GM18499 (cell line): Measurements from ENCODE around the gene IL36G.

Experiments used
- ATAC-seq: cut with Tn5 transposase; IDR thresholded peaks from one replicate; pipeline ENCODE4 v1.9.1; 2021; ENCODE audit warnings: moderate number of reproducible peaks; ENCODE audit not compliant: insufficient read depth, unreplicated experiment

IL36G gene

DNA sequence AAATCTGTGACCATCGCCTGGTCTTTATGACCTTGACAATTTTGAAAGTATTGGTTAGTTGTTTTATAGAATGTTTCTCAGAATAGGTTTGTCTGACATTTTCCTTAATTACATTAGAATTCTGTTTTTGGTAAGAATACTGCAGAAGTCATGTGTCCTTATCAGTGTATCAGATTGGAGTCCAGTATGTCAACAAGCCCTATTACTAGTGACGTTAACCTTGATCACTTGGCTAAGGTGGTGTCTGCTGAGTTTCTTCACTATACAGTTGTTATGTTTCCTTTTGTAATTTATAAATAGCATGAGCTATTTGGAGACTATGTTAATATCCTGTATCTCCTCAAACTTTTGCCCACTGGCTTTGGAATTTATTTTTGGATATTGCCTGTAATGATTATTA, 10.8 kb upstream of the IL36G start:
- no peak for ATAC-seq

DNA sequence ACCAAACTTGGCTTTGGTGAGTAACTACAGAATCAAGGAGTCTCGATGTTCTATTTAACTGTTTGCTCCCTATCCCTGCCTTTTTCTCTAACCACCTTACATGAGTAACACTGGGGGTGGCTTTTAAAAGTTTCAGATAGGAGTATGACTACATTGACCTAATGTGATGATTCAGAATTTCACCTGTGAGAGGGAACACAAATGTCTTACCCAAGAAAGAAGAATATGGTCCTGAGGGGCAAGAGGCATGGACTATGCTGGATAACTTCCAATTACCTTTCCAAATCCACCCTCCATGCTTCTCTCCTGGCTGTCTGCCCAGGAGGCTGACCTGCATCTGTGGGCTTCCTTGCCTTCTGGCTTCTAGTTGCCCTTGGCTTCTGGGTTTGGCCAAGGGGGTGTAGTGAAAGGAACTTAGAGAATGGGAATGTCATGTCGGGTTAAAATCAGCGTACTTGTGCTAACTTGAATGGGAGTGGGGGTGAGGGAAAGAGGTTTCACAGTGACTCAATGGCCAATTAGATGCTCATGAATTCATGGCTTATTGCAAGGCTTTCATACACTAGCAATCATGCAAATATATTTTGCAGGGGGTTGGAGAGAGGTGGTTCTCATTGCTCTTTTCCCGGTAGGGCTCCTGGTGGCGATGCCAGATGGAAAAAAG, 5.3 kb upstream of the IL36G start:
- ATAC-seq = no peak

DNA sequence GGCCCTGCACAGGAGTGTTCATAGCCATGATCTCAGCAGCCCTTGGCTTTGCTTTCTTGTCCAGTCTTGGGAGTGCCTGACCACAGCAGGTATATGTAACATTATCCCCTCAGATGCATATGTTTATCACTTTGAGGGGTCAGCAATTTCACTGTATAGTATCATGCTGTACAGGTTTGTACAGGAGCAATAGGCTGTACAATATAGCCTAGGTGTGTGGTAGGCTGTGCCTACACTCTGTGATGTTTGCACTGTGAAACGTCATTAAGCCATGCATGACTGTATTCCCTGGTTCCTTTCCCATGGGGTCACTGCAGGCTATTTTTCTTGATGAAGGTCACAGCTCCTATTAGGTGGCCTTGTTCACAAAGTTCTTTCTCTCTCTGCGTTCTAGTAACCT, 4.7 kb upstream of the IL36G start:
- ATAC-seq = no peak

DNA sequence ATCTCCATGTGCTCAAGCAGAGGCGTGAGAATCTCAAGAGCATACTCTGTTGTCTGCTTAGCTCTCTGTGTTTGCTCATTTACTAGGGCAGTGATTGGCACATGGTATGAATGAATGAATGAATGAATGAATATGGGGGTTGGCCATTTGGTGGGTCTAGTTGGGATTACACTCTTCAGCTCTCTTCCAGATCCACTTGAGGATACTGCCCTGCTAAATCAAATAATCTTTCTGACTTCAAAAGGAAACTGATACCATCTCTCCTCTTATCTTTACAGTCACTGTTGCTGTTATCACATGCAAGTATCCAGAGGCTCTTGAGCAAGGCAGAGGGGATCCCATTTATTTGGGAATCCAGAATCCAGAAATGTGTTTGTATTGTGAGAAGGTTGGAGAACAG, 1.9 kb downstream of the IL36G start:
- no peak for ATAC-seq

DNA sequence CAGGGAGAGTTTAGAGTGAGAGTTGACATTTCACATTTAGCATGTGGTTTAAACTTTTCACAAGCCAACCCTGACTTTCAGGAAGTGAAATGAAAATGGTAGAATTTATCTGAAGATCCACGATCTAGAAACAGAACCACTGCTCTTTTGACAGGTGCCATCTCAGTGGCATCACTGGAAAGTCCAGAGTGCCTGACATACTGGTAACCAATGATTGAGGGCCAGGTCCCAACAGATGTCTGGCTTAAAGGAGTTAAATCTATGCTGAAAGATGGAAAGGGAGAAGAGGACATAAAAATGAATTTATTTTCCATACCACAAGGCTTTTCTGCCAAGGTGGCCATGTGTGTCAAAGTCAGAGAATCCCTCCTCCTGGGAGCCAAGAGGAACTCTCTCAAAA, 2.7 kb downstream of the IL36G start:
- ATAC-seq = no peak

DNA sequence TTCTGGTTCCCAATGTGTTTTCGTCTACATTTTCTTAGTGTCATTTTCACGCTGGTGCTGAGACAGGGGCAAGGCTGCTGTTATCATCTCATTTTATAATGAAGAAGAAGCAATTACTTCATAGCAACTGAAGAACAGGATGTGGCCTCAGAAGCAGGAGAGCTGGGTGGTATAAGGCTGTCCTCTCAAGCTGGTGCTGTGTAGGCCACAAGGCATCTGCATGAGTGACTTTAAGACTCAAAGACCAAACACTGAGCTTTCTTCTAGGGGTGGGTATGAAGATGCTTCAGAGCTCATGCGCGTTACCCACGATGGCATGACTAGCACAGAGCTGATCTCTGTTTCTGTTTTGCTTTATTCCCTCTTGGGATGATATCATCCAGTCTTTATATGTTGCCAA, 7.3 kb downstream of the IL36G start:
- ATAC-seq = no peak

DNA sequence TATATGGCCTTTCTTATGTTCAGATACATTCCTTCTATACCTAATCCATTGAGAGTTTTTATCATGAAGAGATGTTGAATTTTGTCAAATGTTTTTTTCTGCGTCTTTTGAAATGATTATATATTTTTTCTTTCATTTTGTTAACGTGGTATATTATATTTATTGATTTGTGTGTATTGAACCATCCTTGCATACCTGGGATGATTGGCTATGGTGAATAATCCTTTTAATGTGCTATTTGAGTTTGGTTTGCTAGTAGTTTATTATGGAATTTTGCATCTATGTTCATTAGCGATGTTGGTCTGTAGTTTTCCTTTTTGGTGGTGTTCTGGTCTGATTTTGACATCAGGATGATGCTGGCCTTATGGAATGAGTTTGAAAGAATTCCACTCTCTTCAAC, 11.8 kb downstream of the IL36G start:
- ATAC-seq = no peak

DNA sequence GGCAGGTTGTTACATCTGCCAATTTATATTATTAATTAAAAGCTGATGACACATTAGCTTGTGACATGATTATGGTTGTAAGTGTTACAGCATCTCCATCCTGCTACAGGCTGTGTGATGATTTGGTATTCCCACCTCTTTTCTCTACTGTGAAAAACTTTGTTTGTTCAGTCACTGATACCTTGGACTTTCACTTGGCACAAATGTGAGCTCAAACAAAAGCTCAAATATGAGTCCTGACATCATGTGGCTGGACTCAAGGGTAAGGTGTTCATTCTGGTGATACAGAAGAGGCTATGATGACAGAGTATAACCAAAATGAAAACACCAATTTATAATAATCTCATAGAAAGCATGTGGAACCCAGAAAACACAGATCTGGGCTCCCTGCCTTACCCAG, 16.0 kb downstream of the IL36G start:
- no peak for ATAC-seq

DNA sequence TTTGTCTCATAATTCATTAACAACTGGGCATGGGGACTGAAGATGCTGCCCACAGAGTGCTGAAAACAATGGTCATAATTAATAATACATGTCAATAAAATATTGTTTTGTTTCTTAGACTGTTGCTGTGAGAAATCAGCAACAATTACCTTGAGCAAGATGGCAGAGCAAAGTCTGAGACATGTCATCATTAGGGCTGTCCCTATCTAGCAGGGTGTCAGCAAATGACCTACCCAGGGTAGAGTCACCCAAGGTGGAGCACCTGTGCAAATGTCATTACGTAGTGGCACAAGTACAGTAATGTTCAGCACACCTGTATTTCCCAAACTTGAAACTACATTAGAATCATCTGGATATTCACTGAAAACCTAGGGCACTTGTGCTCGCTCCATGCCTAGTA, 16.8 kb downstream of the IL36G start:
- no peak for ATAC-seq

DNA sequence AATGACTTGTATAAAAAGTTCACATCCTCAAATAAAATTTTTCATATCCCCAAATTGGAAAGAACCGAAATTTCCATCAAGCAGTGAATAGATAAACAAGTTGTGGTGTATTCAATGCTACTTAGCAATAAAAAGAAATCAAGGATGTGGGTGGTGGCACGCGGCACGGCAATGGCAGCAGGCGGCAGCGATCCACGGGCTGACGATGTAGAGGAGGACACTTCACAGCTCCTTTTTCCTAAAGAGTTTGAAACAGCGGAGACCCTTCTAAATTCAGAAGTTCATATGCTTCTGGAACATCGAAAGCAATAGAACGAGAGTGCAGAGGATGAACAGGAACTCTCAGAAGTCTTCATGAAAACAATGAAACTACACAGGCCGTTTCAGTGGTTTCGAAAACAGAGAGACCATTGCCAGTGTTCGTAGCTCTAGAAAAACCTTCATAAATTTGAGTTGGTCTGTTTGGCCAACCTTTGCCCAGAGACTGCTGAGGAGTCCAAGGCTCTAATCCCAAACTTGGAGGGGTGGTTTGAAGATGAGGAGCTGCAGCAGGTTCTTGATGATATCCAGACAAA, 17.6 kb downstream of the IL36G start:
- ATAC-seq = no peak

DNA sequence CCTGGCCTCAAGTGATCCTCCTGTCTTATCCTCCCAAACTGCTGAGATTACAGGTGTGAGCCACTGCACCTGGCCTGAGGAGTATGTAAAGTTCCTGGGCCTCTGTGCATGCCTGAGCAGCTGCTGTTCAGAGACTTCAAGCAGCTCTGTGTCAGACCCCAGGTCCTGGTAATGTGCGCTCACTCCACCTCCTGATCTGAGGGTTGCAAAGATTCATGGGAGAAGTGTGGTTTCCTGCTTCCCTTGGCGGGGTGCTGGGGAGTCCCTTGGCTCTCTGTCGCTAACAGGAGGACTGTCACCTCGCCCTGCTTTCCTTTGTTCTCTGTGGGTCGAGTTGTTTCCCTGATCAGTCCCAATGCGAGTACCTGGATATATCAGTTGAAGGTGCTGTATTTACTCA, 18.8 kb downstream of the IL36G start:
- ATAC-seq = no peak

DNA sequence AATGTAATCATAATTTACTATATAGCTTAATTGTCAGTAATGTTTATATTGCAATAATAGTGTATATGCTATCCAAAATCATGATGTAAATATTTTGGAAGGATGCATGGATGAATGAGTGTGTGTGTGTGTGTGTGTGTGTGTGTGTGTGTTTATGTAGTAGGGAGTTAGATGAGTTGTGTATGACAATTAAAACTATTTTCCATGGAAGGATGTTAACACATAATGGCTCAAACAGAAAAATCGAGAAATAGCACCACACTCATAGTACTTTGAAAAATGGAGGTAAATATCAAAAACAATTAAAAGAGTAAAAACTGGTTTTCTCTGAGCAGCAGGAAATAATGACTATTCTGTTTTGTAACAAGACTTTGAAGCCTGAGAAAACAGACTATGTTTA, 19.3 kb downstream of the IL36G start:
- ATAC-seq = no peak

DNA sequence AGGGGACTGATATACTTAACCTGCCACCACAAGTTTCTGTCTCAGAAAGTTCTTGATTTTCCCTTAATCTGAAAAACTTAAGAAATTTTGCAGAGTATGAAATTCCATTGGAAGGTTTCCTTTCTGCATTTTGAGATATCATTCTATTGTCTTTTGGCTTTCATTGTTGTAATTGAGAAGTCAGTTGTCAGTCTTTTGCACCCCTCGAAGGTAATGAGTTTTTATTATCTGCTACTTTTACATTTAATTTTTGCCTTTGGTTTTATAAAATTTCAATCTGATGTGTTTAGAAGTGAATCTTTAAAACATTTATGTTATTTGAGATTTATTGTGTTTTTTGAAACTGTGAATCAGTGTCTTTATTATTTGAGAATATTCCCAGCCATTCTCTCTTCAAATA, 22.6 kb downstream of the IL36G start:
- no peak for ATAC-seq

DNA sequence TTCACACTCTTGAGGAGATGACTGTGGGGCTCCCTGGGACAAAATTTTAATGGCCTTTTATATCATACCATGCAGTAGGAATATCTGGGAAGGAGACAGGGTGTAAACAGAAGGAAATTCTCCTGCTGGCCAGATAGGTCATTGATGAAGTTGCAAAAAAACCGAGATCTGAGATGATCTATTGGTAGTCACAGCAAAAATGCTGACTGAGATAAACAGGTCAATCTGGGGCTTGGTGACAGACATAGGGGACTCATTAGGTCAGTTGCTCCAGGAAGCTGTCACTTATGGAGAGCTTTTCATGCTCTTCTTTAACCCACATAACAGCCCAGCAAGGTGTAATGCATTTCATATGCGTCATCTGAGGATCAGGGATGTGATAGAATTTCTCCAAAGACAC, 24.9 kb downstream of the IL36G start:
- no peak for ATAC-seq

DNA sequence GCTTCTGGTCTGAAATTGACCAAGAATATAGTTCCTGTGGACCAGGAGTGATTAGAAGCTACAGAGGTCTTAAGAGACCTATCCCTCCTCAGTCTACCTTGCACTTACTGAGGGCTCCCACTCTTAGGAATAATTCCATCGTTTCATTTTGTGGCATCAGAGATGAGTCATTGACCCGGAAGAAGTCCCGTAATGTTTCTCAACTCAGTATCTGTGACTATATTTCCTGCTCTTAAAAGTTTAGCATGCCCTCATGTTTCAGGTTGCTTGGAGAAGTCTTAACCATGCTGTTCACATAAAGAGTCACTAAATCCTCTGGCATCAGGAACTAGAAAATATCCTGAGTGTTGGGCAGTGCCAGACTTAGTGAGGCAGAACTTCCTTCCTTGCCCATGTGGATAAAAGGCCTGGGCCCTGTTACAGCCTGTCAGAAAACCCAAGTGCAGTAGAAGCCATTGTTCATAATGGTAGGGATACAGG, 27.3 kb downstream of the IL36G start, which contains the start of gene IL36A:
TSS of gene IL36A (plus strand) at position 430 of the 480 bp plus-strand sequence. CDS start 413 bp downstream, outside the sequence.
- ATAC-seq = no peak

DNA sequence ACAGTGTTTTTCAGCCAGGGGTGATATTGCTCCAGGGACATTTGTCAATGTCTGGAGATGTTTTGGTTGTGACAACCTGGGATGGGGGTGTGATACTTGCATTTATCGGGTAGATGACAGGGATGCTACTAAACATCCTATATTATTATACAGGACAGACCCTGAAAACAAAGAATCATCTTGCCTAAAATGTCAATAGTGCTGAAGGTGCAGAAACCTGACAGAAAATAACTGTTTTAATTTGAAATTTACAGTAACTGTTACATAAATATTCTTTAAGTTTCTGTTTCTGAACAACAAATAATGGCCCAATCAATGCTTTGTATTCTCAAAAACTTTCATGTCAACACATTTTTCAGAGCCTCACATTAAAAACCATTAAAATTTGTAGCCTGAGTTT, 29.4 kb downstream of the IL36G start:
- no peak for ATAC-seq

DNA sequence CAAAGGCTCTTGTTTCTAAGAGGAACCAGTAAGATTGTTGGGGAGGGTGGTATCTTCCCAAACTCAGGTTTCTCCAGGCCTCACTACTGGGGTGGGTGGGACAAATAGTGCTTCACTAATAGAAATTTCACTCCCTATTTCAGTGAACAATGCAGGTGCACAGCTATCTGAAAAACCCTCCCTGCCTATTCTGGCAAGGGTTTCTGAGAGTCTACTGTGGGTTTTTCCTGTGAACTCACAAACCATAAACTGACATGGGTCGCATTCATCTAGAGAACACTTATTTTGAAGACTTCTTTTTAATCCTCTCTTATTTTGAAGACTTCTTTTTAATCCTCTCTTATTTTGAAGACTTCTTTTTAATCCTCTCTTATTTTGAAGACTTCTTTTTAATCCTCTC, 31.8 kb downstream of the IL36G start:
- ATAC-seq = no peak

DNA sequence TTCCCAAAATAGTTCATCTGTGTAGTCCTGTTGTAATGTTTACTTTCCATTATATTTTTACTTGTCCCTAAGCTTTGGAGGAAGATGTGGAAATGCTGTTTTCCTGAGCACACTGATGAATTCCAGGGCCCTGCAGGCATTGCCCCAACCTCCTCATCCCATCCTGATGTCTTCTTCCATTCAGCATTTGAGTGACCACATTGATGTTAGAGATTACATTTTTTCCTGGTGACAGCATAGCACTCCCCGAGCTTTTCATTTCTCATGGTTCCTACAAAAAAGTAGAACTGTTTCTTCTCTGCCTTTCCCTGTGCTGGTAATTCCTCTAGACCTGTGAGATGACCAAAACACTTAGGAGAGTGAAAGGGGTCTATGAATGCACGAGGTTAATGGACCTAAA, 32.3 kb downstream of the IL36G start:
- ATAC-seq = no peak

DNA sequence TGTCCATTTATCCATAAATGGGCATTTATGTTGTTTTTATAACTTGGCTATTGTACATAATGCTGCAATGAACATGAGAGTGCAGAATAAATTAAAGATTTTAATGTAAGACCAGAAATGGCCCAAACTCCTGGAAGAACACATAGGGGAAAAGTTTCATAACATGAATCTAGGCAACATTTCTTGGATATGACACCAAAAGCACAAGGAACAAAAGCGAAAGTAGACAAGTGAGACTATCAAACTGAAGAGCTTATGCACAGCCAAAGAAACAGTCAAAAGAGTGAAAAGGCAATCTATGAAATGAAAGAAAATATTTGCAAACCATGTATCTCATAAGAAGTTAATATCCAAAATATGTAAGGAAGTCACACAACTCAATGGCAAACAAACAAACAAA, 33.3 kb downstream of the IL36G start:
- ATAC-seq = no peak

DNA sequence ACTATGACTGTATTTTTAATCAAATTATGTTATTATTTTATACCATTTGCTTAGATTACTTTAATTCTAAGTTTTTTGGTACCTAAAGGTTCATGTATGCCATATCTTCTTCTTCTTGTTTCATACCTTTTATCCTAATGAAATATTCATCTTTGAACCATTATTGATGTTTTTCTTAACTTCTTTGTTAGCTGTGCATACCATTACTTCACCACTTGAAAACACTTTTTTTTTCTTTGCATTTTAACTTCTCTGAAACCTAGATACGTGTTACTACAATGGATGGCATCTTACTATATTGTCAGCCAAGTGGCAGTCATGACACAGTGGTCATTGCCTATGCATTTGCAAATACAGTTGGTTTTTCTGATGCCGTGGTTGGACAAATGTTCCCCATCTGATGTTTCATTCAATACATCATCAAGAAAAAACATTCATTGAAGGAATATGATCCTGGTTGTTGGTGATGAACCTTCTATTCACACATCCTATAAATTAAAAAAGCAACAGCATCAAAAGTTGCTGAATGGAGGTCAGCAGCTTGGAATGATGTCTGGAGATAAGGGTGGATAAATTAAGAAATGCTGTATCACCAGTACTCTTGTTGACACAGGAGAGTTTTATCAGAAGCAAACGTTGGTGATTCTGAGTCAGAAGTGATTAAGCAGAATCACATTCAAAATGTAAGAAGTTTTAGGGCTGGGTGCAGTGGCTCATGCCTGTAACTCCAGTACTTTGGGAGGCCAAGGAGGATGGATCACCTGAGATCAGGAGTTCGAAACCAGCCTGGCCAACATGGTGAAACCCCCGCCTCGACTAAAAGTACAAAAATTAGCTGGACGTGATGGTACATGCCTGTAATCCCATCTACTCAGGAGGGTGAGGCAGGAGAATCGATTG, 34.9 kb downstream of the IL36G start:
- no peak for ATAC-seq

DNA sequence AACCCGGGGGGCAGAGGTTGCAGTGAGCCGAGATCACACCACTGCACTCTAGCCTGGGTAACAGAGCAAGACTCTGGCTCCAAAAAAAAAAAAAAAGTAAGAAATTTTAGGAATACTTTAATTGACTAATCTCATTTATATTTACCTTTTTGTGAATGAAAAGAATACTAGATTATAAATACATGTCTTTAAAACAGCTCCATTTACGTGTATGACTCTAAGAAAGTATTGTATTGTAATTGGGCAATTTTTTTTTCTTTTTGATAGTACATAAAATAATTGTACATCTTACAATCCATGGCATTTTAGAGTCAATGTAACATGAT, 35.5 kb downstream of the IL36G start:
- no peak for ATAC-seq
